ENCODE measurements around the gene PRADC1.

PRADC1 gene

DNA sequence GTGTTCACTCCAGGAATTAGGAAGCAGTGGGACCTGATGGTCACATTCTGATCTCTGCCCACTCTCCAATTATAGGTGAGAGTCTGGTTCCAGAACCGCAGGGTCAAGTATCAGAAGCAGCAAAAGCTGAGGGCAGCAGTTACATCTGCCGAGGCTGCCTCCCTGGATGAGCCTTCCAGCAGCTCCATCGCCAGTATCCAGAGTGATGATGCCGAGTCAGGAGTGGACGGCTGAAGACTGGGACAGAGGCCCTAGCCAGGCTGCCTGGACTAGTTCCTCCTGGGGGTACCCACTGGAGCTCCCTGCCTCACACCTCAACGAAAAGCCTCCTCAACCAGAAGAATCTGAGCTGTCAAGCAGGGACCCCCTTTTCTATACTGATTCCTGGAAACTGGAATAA, 22.3 kb downstream of the PRADC1 start:
- no peak for TF ChIP-seq FOXP2 (optimal IDR thresholded peaks at IDR 0.05; ENCODE audit: borderline replicate concordance, extremely low read depth, extremely low read length, insufficient read depth)
- TF ChIP-seq, protein P1, sequence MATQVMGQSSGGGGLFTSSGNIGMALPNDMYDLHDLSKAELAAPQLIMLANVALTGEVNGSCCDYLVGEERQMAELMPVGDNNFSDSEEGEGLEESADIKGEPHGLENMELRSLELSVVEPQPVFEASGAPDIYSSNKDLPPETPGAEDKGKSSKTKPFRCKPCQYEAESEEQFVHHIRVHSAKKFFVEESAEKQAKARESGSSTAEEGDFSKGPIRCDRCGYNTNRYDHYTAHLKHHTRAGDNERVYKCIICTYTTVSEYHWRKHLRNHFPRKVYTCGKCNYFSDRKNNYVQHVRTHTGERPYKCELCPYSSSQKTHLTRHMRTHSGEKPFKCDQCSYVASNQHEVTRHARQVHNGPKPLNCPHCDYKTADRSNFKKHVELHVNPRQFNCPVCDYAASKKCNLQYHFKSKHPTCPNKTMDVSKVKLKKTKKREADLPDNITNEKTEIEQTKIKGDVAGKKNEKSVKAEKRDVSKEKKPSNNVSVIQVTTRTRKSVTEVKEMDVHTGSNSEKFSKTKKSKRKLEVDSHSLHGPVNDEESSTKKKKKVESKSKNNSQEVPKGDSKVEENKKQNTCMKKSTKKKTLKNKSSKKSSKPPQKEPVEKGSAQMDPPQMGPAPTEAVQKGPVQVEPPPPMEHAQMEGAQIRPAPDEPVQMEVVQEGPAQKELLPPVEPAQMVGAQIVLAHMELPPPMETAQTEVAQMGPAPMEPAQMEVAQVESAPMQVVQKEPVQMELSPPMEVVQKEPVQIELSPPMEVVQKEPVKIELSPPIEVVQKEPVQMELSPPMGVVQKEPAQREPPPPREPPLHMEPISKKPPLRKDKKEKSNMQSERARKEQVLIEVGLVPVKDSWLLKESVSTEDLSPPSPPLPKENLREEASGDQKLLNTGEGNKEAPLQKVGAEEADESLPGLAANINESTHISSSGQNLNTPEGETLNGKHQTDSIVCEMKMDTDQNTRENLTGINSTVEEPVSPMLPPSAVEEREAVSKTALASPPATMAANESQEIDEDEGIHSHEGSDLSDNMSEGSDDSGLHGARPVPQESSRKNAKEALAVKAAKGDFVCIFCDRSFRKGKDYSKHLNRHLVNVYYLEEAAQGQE (IDR thresholded peaks at IDR 0.05; ENCODE audit: insufficient read depth in 1 of 2, low read depth in 2 of 2, low read length in 2 of 2): no peak
- no peak for TF ChIP-seq POLR2AphosphoS5 (IDR thresholded peaks at IDR 0.05; ENCODE audit: low read depth, low read length)
- TF ChIP-seq TAF1 (IDR thresholded peaks at IDR 0.05; ENCODE audit: borderline replicate concordance, insufficient read depth, low read length): no peak
- TF ChIP-seq SIN3A (IDR thresholded peaks at IDR 0.05; ENCODE audit: borderline replicate concordance, insufficient read depth, low read length): no peak

GRCh38 chr2:73210019-73210418, 23.0 kb downstream of the PRADC1 start:
- no peak for TF ChIP-seq FOXP2 (optimal IDR thresholded peaks at IDR 0.05; ENCODE audit: borderline replicate concordance, extremely low read depth, extremely low read length, insufficient read depth)
- TF ChIP-seq, protein P1 (IDR thresholded peaks at IDR 0.05; ENCODE audit: insufficient read depth in 1 of 2, low read depth in 2 of 2, low read length in 2 of 2): no peak
- TF ChIP-seq TAF1 (IDR thresholded peaks at IDR 0.05; ENCODE audit: borderline replicate concordance, insufficient read depth, low read length): no peak
- TF ChIP-seq SIN3A (IDR thresholded peaks at IDR 0.05; ENCODE audit: borderline replicate concordance, insufficient read depth, low read length): no peak
- TF ChIP-seq POLR2AphosphoS5 (IDR thresholded peaks at IDR 0.05; ENCODE audit: low read depth, low read length): no peak

- TF ChIP-seq TAF1 (IDR thresholded peaks at IDR 0.05; ENCODE audit: borderline replicate concordance, insufficient read depth, low read length) (no peak), POLR2AphosphoS5 (IDR thresholded peaks at IDR 0.05; ENCODE audit: low read depth, low read length) (no peak), SIN3A (IDR thresholded peaks at IDR 0.05; ENCODE audit: borderline replicate concordance, insufficient read depth, low read length) (no peak), FOXP2 (optimal IDR thresholded peaks at IDR 0.05; ENCODE audit: borderline replicate concordance, extremely low read depth, extremely low read length, insufficient read depth) (no peak)
- TF ChIP-seq, protein P1 (IDR thresholded peaks at IDR 0.05; ENCODE audit: insufficient read depth in 1 of 2, low read depth in 2 of 2, low read length in 2 of 2): no peak
Observed at GRCh38 chr2:73208258-73208657, 24.8 kb downstream of the PRADC1 start.

DNA sequence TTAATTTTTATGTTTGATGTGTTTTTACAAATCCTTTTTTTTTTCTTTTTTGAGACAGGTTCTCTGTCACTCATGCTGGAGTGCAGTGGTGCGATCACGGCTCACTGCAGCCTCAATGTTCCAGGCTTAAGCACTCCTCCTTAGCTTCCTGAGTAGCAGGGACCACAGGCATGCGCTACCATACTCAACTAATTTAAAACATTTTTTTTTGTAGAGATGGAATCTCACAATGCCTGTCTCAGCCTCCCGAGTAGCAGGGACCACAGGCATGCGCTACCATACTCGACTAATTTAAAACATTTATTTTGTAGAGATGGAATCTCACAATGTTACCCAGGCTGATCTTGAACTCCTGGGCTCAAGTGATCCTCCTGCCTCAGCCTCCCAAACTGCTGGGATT, 27.4 kb downstream of the PRADC1 start:
- TF ChIP-seq SIN3A (IDR thresholded peaks at IDR 0.05; ENCODE audit: borderline replicate concordance, insufficient read depth, low read length) (no peak), POLR2AphosphoS5 (IDR thresholded peaks at IDR 0.05; ENCODE audit: low read depth, low read length) (no peak), TAF1 (IDR thresholded peaks at IDR 0.05; ENCODE audit: borderline replicate concordance, insufficient read depth, low read length) (no peak)

- no peak for TF ChIP-seq TAF1 (IDR thresholded peaks at IDR 0.05; ENCODE audit: borderline replicate concordance, insufficient read depth, low read length)
- TF ChIP-seq SIN3A (IDR thresholded peaks at IDR 0.05; ENCODE audit: borderline replicate concordance, insufficient read depth, low read length): no peak
- TF ChIP-seq, protein P1 (IDR thresholded peaks at IDR 0.05; ENCODE audit: insufficient read depth in 1 of 2, low read depth in 2 of 2, low read length in 2 of 2): no peak
- no peak for TF ChIP-seq POLR2AphosphoS5 (IDR thresholded peaks at IDR 0.05; ENCODE audit: low read depth, low read length)
- no peak for TF ChIP-seq FOXP2 (optimal IDR thresholded peaks at IDR 0.05; ENCODE audit: borderline replicate concordance, extremely low read depth, extremely low read length, insufficient read depth)
Observed at GRCh38 chr2:73203055-73203681, 29.9 kb downstream of the PRADC1 start.
